GM19372 (cell line): ENCODE data around the gene FAM131A.

ENCODE experiments used
- ATAC-seq: cut with Tn5 transposase; IDR thresholded peaks from one replicate; pipeline ENCODE4 v1.9.1; 2021; ENCODE audit warnings: mild to moderate bottlenecking, low read depth, moderate library complexity; ENCODE audit not compliant: unreplicated experiment

FAM131A gene

DNA sequence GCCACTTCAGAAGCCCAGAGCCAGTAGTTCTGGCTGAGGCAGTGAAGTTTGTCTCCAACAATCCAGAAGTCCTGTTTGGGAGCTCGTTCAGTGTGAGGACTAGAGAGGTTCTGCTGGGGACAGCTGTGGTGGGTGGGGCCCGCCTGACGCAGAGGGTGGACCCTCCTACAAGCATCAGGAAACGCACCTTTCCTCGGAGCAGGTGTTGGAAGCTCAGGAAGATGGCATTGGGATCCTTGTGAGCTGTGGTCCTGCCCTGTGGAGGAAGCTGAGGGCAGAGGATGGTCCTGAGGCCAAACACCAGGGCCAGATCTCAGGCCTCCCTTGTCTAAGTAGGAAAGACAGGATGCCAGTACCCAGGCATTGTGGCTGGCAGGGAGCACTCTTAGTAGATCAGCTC lies 35.5 kb downstream of the FAM131A start:
- ATAC-seq, result no peak

GRCh38 chr3:184373422-184373821 lies 36.0 kb downstream of the FAM131A start:
- no peak for ATAC-seq

DNA sequence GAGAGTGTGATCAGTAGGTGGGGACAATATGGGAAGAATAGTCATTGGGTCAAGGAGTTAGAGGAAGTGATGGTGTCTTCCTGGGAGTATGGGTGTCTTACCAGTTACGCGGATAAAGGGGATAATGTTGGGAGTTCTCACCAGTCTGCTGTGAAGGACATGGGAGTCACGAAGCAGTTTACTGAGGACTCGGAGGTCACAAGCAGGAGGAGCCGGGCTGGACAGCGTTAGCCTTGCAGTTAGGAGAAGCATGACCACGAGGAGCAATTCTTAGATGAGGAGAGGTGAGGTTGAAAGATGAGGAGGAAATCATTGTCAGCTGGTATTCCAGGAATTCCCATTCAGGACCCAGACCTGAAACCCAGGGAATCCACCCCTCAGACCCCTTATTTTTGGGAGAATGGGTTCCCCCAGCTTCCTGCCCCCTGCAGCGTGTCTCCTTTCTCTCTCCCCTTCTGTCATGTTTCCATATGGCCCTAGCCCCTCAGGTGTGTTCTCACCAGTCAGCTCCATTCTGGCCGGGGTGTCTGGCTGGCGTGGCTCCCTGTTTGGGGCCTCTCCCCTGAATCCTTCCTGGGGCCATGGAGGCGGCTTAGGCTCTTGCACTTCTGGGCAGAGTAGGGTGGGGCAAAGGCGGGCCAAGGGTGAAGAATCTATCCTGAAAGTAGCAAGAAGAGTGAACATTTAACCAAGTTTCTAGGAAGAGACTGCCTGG lies 38.5 kb downstream of the FAM131A start:
- no peak for ATAC-seq

DNA sequence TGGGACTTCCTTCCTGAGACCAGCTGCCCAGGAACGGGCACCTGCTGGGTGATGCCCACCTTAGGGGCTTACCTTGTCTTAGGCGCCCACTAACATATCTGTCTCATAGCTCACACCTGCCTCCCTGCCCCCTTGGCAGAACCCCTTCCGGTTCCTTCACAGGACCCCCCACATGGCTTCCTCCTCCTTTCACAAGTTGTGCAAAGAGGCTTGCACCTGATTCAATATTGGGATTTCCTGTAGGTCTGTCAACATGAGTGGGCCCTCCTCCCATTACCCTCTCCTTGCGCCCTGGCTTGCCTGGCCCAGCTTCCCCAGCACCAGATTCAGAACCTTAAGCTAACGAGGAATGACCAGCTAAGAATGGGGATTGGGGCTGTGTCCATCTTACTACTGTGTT lies 40.0 kb downstream of the FAM131A start:
- no peak for ATAC-seq

GRCh38 chr3:184377882-184378445 lies 40.6 kb downstream of the FAM131A start, which contains the start of gene THPO:
TSS of gene THPO (minus strand) at chr3:184378207. CDS start at chr3:184376259, 1,948 bp downstream.
- ATAC-seq, result no peak

DNA sequence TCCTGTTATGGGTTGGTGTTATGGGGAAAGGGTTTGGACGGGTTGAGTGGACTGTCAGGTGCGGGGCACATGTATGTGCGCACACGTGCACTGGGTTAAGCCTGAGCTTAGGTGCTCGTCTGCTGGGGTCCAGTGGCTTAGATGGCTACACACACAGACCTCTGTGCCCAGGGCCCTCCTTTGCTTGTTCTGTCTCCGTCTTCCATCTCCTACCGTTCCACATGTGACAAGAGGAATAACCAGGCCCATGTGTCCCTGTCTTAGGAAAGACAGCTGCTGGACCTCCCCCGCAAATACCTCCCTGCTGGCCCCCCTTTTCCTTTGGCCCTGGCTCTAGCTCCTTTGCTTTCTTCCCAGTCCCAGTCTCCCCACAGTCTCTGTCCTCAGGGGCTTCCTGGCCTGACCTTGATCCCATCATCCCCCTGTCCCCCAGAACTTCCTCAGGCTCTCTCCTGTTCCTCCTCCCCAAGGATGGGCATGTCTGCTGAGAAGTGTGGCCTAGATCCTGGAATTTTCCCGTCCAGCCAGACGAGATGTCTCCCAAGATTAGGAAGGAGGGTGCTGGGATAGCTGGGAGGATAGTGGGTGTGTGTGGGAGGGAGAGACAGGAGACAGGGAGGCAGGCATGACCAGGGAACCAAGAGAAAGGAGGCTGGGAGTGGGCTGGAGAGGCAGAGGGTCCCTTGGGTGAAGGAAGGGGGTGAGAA lies 41.4 kb downstream of the FAM131A start:
- no peak for ATAC-seq

GRCh38 chr3:184379358-184380184 lies 42.2 kb downstream of the FAM131A start, which contains the start of gene CHRD:
TSS of gene CHRD (plus strand) at chr3:184380054. CDS start at chr3:184380319, 265 bp downstream.
- ATAC-seq, result no peak

GRCh38 chr3:184380185-184380626 lies 42.8 kb downstream of the FAM131A start:
- no peak for ATAC-seq

DNA sequence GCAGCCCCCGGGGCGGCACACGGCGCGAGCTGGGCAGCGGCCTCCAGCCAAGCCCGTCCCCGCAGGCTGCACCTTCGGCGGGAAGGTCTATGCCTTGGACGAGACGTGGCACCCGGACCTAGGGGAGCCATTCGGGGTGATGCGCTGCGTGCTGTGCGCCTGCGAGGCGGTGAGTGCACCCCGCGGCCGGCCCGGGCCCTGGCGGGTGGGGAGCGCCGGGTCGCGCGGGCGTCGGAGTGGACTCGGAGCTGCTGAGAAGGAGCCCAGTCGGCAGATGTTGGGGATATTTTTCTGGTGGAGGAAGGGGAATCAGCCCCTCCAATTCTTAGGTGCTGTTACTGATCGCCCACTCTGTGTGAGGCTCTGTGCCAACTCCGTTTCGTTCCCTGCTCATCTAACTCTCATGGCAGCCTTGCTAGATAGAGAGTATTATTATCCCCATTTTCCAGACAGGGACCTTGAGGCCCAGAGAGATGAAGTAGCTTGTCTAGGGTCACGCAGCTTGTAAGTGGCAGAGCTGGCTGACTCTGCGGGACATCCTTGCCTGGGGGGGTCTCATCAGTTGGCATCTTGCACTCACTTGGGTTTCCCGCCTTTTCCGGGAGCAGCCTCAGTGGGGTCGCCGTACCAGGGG lies 43.3 kb downstream of the FAM131A start:
- no peak for ATAC-seq

- ATAC-seq, result no peak
Measured at GRCh38 chr3:184381261-184382224, 44.1 kb downstream of the FAM131A start.

DNA sequence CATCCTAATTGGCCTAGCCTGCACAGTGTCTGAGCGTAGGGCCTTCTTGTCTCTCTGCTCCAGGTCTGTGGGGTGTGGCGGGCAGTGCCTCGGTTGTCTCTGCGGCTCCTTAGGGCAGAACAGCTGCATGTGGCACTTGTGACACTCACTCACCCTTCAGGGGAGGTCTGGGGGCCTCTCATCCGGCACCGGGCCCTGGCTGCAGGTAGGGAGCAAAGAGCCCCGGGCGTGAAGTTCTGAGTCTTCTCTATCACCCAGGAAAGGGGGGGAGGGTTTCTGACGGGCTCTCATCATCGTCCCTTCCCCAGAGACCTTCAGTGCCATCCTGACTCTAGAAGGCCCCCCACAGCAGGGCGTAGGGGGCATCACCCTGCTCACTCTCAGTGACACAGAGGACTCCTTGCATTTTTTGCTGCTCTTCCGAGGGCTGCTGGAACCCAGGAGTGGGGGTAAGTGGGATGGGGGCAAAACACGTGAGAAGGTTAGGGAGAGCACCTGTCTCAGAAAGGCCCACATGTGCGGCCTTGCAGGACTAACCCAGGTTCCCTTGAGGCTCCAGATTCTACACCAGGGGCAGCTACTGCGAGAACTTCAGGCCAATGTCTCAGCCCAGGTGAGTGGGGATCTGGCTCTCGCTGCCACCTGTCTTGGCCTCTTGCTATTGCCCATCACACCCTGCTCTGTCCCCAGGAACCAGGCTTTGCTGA lies 45.1 kb downstream of the FAM131A start:
- no peak for ATAC-seq

- no peak for ATAC-seq
Measured at GRCh38 chr3:184383033-184383740, 45.8 kb downstream of the FAM131A start.

- no peak for ATAC-seq
Measured at GRCh38 chr3:184384342-184384741, 46.9 kb downstream of the FAM131A start.

GRCh38 chr3:184384856-184385422 lies 47.5 kb downstream of the FAM131A start:
- no peak for ATAC-seq

GRCh38 chr3:184386047-184386806 lies 48.8 kb downstream of the FAM131A start:
- ATAC-seq, result no peak

GRCh38 chr3:184387174-184387714 lies 49.8 kb downstream of the FAM131A start:
- no peak for ATAC-seq
